Measurements from ENCODE around the gene NOP53.
"Not testable (repeated sequence)": the region's sequence is repeated elsewhere in the genome, so short reads cannot be mapped to it uniquely, and the experiment has no call there.

Gene NOP53

GRCh38 chr19:47804451-47804850 lies 59.1 kb downstream of the NOP53 start, which contains the start of gene TPRX1:
TSS of gene TPRX1 (minus strand) at chr19:47804551. CDS start at chr19:47804539, 12 bp downstream.
- not testable (repeated sequence) for DNase-seq (ENCODE audit: low spot score); FAIRE-seq

GRCh38 chr19:47805313-47805712 lies 60.0 kb downstream of the NOP53 start:
- DNase-seq (ENCODE audit: low spot score), result no peak
- no peak for FAIRE-seq

GRCh38 chr19:47806435-47806834 lies 61.1 kb downstream of the NOP53 start:
- no peak for DNase-seq (ENCODE audit: low spot score)
- FAIRE-seq, result no peak

Measured in RCC 7860 (cell line).